ENCODE measurements around the gene SULT1A2. TPM values are rescaled to one million over a fixed set of nuclear protein-coding genes. Genes with fewer than 3 reads are reported as not detected.
"Not testable (repeated sequence)": the region's sequence is repeated elsewhere in the genome, so short reads cannot be mapped to it uniquely, and the experiment has no call there.

The SULT1A2 gene
- total and polyA plus RNA-seq, 8 donors, result 0.18 to 2.4 (median 1.00) TPM; not detected in 2

- Histone ChIP-seq H3K27ac (no peak overlapping the region), H3K36me3 (no peaks in the 10 kb centered on the region), H3K4me3 (no peak overlapping the region), H3K9me3 (no peaks in the 10 kb centered on the region), H3K27me3 (peaks cover 0 to 7% (median 0%) of the 10 kb centered on the region in 3 donors), H3K4me1 (peaks cover 4 to 20% (median 8%) of the 10 kb centered on the region in 4 donors)
- WGBS, 5 donors, result 27 to 44% (median 35%) methylated on average over 11 of the region's 11 CpGs
- intact Hi-C loops (cut with DNase I; ENCODE audit: low total_unique reads), result no loop called here
- TF ChIP-seq EP300 (IDR thresholded peaks at IDR 0.05), result no peak
- peak in 5 of 7 experiments; percentile 15 to 70 (median 42) for TF ChIP-seq CTCF (IDR thresholded peaks at IDR 0.05)
- TF ChIP-seq POLR2AphosphoS5 (IDR thresholded peaks at IDR 0.05), result peak in 1 of 3 donors; percentile 40
- no peak for TF ChIP-seq POLR2A (IDR thresholded peaks at IDR 0.05)
- DNase-seq, result peak in 1 of 2 donors; percentile 65
Measured at GRCh38 chr16:28549301-28549899, 47.5 kb downstream of the SULT1A2 start.

GRCh38 chr16:28548306-28548802 is 48.5 kb downstream of the SULT1A2 start:
- H3K27me3 ChIP-seq, result peaks cover 0 to 7% (median 0%) of the 10 kb centered on the region in 3 donors
- no peaks in the 10 kb centered on the region for H3K9me3 ChIP-seq
- intact Hi-C loops (cut with DNase I; ENCODE audit: low total_unique reads), result no loop called here
- no peak for TF ChIP-seq POLR2A (IDR thresholded peaks at IDR 0.05)
- no peak for TF ChIP-seq POLR2AphosphoS5 (IDR thresholded peaks at IDR 0.05)
- TF ChIP-seq CTCF (IDR thresholded peaks at IDR 0.05), result no peak
- H3K4me1 ChIP-seq, result peaks cover 2 to 18% (median 6%) of the 10 kb centered on the region in 4 donors
- WGBS, 5 donors, result 71 to 81% (median 77%) methylated on average over 11 to 14 of the region's 14 CpGs
- no peak overlapping the region for H3K4me3 ChIP-seq
- no peak for DNase-seq
- no peak overlapping the region for H3K27ac ChIP-seq
- no peaks in the 10 kb centered on the region for H3K36me3 ChIP-seq

- no peak overlapping the region for H3K4me3 ChIP-seq
- no peaks in the 10 kb centered on the region for H3K9me3 ChIP-seq
- H3K27ac ChIP-seq, result no peak overlapping the region
- H3K36me3 ChIP-seq, result no peaks in the 10 kb centered on the region
- TF ChIP-seq EP300 (IDR thresholded peaks at IDR 0.05), result no peak
- TF ChIP-seq POLR2A (IDR thresholded peaks at IDR 0.05), result no peak
- no peak for TF ChIP-seq POLR2AphosphoS5 (IDR thresholded peaks at IDR 0.05)
- no peak for TF ChIP-seq CTCF (IDR thresholded peaks at IDR 0.05)
- no peak for DNase-seq
- peaks cover 0 to 22% (median 9%) of the 10 kb centered on the region in 4 donors for H3K4me1 ChIP-seq
- intact Hi-C loops (cut with DNase I; ENCODE audit: low total_unique reads), result no loop called here
- peaks cover 0 to 7% (median 0%) of the 10 kb centered on the region in 3 donors for H3K27me3 ChIP-seq
- 73 to 85% (median 78%) methylated on average over 6 to 7 of the region's 7 CpGs for WGBS, 5 donors
Measured at GRCh38 chr16:28546626-28547025, 50.2 kb downstream of the SULT1A2 start.

GRCh38 chr16:28545964-28546363 is 50.9 kb downstream of the SULT1A2 start:
- H3K36me3 ChIP-seq; intact Hi-C loops (cut with DNase I; ENCODE audit: low total_unique reads); H3K9me3 ChIP-seq; H3K27ac ChIP-seq; DNase-seq; H3K4me3 ChIP-seq; H3K27me3 ChIP-seq: not testable (repeated sequence)
- peaks cover 0 to 22% (median 9%) of the 10 kb centered on the region in 4 donors for H3K4me1 ChIP-seq
- 55 to 76% (median 68%) methylated on average over 6 to 7 of the region's 7 CpGs for WGBS, 5 donors

GRCh38 chr16:28544998-28545397 is 51.9 kb downstream of the SULT1A2 start:
- H3K36me3 ChIP-seq, result no peaks in the 10 kb centered on the region
- H3K27me3 ChIP-seq, result peaks cover 0 to 7% (median 0%) of the 10 kb centered on the region in 3 donors
- intact Hi-C loops (cut with DNase I; ENCODE audit: low total_unique reads), result no loop called here
- H3K4me3 ChIP-seq, result no peak overlapping the region
- H3K9me3 ChIP-seq, result no peaks in the 10 kb centered on the region
- no peak overlapping the region for H3K27ac ChIP-seq
- H3K4me1 ChIP-seq, result peaks cover 0 to 29% (median 12%) of the 10 kb centered on the region in 4 donors
- no peak for DNase-seq
- WGBS, 5 donors, result 80 to 84% (median 81%) methylated on average over 3 of the region's 3 CpGs
- TF ChIP-seq POLR2A (IDR thresholded peaks at IDR 0.05) (no peak), EP300 (IDR thresholded peaks at IDR 0.05) (no peak), CTCF (IDR thresholded peaks at IDR 0.05) (no peak), POLR2AphosphoS5 (IDR thresholded peaks at IDR 0.05) (no peak)
